ENCODE results near the gene SLC26A1.

DNA sequence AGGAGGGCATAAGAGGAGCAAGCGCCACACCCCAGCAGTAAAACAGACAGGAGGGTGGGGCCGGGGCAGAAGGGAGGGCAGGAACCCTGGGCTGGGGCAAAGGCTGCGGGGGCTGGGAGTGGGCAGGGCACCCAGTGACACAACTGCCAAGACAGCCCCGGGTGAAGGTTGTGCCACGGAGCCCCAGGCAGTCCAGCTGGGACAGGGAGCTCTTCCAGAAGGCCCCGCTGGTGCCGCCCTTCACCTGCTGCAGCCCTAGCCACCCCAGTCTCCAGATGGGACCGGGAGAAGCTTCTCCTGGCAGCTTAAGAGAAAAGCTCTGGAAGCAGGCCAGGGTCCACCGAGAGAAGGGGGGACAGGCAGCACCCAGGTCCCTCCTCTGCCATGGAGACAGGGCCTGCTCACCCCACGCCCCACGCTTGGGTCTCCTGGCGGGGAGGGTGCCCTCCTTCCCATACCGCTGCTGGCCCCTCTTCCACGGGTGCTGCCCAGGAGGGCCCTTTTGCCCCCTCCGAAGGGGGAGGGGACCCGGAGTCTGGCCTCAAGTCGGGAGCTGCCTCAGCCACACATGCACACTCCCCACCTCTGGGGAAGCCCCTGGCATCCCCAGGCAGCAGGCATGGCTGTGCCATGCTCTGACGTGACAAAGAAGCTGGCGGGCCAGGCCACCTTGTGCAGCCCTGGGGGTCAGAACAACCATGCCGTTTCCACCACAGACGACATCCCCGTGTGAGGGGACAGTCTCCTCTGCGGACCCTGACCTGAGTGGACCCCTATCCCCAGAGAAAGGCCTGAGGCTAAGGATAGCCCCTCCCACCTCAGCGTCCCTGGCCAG is 21.3 kb downstream of the SLC26A1 start:
- TF ChIP-seq EZH2 (optimal IDR thresholded peaks at IDR 0.05; ENCODE audit: low read depth, low read length): no peak
- TF ChIP-seq, protein P1, sequence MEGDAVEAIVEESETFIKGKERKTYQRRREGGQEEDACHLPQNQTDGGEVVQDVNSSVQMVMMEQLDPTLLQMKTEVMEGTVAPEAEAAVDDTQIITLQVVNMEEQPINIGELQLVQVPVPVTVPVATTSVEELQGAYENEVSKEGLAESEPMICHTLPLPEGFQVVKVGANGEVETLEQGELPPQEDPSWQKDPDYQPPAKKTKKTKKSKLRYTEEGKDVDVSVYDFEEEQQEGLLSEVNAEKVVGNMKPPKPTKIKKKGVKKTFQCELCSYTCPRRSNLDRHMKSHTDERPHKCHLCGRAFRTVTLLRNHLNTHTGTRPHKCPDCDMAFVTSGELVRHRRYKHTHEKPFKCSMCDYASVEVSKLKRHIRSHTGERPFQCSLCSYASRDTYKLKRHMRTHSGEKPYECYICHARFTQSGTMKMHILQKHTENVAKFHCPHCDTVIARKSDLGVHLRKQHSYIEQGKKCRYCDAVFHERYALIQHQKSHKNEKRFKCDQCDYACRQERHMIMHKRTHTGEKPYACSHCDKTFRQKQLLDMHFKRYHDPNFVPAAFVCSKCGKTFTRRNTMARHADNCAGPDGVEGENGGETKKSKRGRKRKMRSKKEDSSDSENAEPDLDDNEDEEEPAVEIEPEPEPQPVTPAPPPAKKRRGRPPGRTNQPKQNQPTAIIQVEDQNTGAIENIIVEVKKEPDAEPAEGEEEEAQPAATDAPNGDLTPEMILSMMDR (IDR thresholded peaks at IDR 0.05; ENCODE audit: low read length): no peak
- no peak for TF ChIP-seq EZH2phosphoT487 (IDR thresholded peaks at IDR 0.05; ENCODE audit: low read length)

All from MM.1S (cell line).